ENCODE measurements around the gene FAF2. TPM values are rescaled to one million over a fixed set of nuclear protein-coding genes. Genes with fewer than 3 reads are reported as not detected.
A peak's percentile ranks its signal among the peaks of the same experiment; 100 is the strongest.

Gene FAF2
- total RNA-seq, 1 experiment from 2014 or later: 59.7 TPM

DNA sequence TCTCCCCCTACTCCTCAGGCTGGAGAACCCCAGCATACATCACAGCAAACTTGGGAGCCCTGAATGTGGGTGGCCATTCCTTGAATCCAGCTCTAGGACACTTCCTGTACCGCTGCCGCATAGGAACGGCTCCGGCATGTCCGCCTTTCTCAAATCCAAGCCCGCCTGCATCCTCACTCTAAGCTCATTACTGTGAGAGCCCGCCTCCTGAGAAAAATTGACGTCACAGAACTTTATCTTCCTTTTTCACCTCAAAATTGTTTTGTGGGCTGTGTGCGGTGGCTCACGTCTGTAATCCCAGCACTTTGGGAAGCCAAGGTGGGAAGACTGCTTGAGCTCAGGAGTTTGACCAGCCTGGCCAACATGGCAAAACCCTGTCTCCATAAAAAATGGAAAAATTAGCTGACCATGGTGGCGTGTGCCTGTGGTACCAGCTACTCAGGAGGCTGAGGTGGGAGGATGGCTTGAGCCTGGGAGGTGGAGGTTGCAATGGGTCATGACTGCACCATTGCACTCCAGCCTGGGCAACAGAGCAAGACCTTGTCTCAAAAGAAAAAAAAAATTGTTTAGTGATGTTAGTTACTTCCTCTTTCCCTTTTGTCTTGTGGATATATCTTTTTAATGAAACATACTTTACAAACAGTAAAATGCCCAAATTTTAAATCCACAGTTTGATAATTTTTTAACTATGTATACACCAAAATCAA lies 66.2 kb downstream of the FAF2 start:
- no peaks in the 10 kb centered on the region for H4K20me1 ChIP-seq (ENCODE audit: insufficient read depth)
- H3K4me2 ChIP-seq: no peak overlapping the region
- H3K9me3 ChIP-seq (ENCODE audit: insufficient read depth, low read depth): no peaks in the 10 kb centered on the region
- no peaks in the 10 kb centered on the region for H3K9me2 ChIP-seq (ENCODE audit: insufficient read depth)
- BruUV-seq (replicated peaks): no TSS peak
- CTCF ChIA-PET: interaction anchor here (0.6 kb wide), 1 partner anchor 93 kb away, joined by 4 read pairs; no protein-coding TSS in a partner anchor
- H3K27me3 ChIP-seq (ENCODE audit: insufficient read depth, low read depth): no peaks in the 10 kb centered on the region
- H2AFZ ChIP-seq: no peak overlapping the region
- no peak overlapping the region for H3K4me3 ChIP-seq
- H3F3A ChIP-seq (ENCODE audit: insufficient read depth, low read depth): peaks cover 15% of the 10 kb centered on the region; the same call in 1 of the 2 replicates
- DNase-seq: no peak
- intact Hi-C loops (cut with micrococcal nuclease; ENCODE audit: unreplicated experiment): no loop called here
- TF ChIP-seq, protein P1, sequence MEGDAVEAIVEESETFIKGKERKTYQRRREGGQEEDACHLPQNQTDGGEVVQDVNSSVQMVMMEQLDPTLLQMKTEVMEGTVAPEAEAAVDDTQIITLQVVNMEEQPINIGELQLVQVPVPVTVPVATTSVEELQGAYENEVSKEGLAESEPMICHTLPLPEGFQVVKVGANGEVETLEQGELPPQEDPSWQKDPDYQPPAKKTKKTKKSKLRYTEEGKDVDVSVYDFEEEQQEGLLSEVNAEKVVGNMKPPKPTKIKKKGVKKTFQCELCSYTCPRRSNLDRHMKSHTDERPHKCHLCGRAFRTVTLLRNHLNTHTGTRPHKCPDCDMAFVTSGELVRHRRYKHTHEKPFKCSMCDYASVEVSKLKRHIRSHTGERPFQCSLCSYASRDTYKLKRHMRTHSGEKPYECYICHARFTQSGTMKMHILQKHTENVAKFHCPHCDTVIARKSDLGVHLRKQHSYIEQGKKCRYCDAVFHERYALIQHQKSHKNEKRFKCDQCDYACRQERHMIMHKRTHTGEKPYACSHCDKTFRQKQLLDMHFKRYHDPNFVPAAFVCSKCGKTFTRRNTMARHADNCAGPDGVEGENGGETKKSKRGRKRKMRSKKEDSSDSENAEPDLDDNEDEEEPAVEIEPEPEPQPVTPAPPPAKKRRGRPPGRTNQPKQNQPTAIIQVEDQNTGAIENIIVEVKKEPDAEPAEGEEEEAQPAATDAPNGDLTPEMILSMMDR (conservative IDR thresholded peaks at IDR 0.05): no peak
- TF ChIP-seq EZH2 (IDR thresholded peaks at IDR 0.05; ENCODE audit: low read depth): no peak
- no peak overlapping the region for H3K27ac ChIP-seq
- H3K4me1 ChIP-seq (replicated peaks; ENCODE audit: insufficient read depth): peaks cover 8% of the 10 kb centered on the region
- POLR2A ChIA-PET (ENCODE audit: unreplicated experiment): no interaction called here
- H3K36me3 ChIP-seq (ENCODE audit: low read depth): no peaks in the 10 kb centered on the region; the same call in 1 of the 2 replicates
- H3K79me2 ChIP-seq (ENCODE audit: low read depth): no peaks in the 10 kb centered on the region

DNA sequence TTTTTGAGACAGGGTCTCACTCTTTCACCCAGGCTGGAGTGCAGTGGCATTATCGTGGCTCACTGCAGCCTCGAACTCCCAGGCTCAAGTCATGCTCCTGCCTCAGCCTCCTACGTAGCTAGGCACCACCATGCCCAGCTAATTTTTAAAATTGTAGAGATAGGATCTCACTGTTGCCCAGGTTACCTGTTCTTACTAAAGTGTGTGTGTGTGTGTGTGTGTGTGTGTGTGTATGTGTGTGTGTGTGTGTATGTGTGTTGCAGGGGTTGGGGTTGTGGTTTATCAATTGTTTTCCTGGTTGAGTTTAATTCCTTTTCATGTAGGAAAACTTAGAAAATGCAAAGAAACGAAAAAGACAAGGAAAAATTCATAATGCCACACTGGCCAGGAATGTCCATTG lies 67.2 kb downstream of the FAF2 start:
- TF ChIP-seq EZH2 (IDR thresholded peaks at IDR 0.05; ENCODE audit: low read depth): no peak
- TF ChIP-seq, protein P1 (conservative IDR thresholded peaks at IDR 0.05): no peak
- H3K36me3 ChIP-seq (ENCODE audit: low read depth): no peaks in the 10 kb centered on the region
- CTCF ChIA-PET: interaction anchor here (0.7 kb wide), 1 partner anchor 73 kb away, joined by 5 read pairs; no protein-coding TSS in a partner anchor
- H3K79me2 ChIP-seq (ENCODE audit: low read depth): no peaks in the 10 kb centered on the region
- no peaks in the 10 kb centered on the region for H4K20me1 ChIP-seq (ENCODE audit: insufficient read depth)
- peaks cover 5% of the 10 kb centered on the region; the same call in 1 of the 2 replicates for H3F3A ChIP-seq (ENCODE audit: insufficient read depth, low read depth)
- peaks cover 8% of the 10 kb centered on the region for H3K4me1 ChIP-seq (replicated peaks; ENCODE audit: insufficient read depth)
- no peaks in the 10 kb centered on the region for H3K9me3 ChIP-seq (ENCODE audit: insufficient read depth, low read depth)
- H3K27ac ChIP-seq: no peak overlapping the region
- no peaks in the 10 kb centered on the region for H3K27me3 ChIP-seq (ENCODE audit: insufficient read depth, low read depth)
- H3K4me3 ChIP-seq: no peak overlapping the region
- no peak overlapping the region for H3K4me2 ChIP-seq
- intact Hi-C loops (cut with micrococcal nuclease; ENCODE audit: unreplicated experiment): no loop called here
- no TSS peak for BruUV-seq (replicated peaks)
- H3K9me2 ChIP-seq (ENCODE audit: insufficient read depth): no peaks in the 10 kb centered on the region
- H2AFZ ChIP-seq: no peak overlapping the region
- POLR2A ChIA-PET (ENCODE audit: unreplicated experiment): no interaction called here
- no peak for DNase-seq

GRCh38 chr5:176517053-176517661 lies 69.0 kb downstream of the FAF2 start:
- Histone ChIP-seq H3F3A (ENCODE audit: insufficient read depth, low read depth) (peaks cover 5% of the 10 kb centered on the region; the same call in 1 of the 2 replicates), H3K9me2 (ENCODE audit: insufficient read depth) (no peaks in the 10 kb centered on the region), H3K4me1 (replicated peaks; ENCODE audit: insufficient read depth) (peaks cover 8% of the 10 kb centered on the region), H3K4me2 (peak overlapping the region; percentile 30), H2AFZ (no peak overlapping the region), H3K4me3 (no peak overlapping the region), H3K9me3 (ENCODE audit: insufficient read depth, low read depth) (no peaks in the 10 kb centered on the region), H4K20me1 (ENCODE audit: insufficient read depth) (no peaks in the 10 kb centered on the region), H3K36me3 (ENCODE audit: low read depth) (no peaks in the 10 kb centered on the region), H3K79me2 (ENCODE audit: low read depth) (no peaks in the 10 kb centered on the region), H3K27me3 (ENCODE audit: insufficient read depth, low read depth) (no peaks in the 10 kb centered on the region), H3K27ac (no peak overlapping the region)
- BruUV-seq (replicated peaks): no TSS peak
- intact Hi-C loops (cut with micrococcal nuclease; ENCODE audit: unreplicated experiment): no loop called here
- ChIA-PET CTCF (no interaction called here), POLR2A (ENCODE audit: unreplicated experiment) (no interaction called here)
- TF ChIP-seq, protein P1 (conservative IDR thresholded peaks at IDR 0.05): no peak
- no peak for TF ChIP-seq EZH2 (IDR thresholded peaks at IDR 0.05; ENCODE audit: low read depth)
- no peak for DNase-seq
